NCI-H1048 (cell line): ENCODE results near the gene C1orf50.

Experiments used
- DNase-seq: peaks from one replicate; lab custom pipeline; 2025; lab: John Stamatoyannopoulos, UW

C1orf50 gene

GRCh38 chr1:42759114-42759513 lies 7.9 kb upstream of the C1orf50 start:
- DNase-seq = no peak

GRCh38 chr1:42761567-42761966 lies 5.5 kb upstream of the C1orf50 start:
- DNase-seq = no peak

GRCh38 chr1:42762269-42762668 lies 4.8 kb upstream of the C1orf50 start:
- DNase-seq = no peak

- DNase-seq = no peak
Measured at GRCh38 chr1:42765269-42765668, 1.8 kb upstream of the C1orf50 start.

DNA sequence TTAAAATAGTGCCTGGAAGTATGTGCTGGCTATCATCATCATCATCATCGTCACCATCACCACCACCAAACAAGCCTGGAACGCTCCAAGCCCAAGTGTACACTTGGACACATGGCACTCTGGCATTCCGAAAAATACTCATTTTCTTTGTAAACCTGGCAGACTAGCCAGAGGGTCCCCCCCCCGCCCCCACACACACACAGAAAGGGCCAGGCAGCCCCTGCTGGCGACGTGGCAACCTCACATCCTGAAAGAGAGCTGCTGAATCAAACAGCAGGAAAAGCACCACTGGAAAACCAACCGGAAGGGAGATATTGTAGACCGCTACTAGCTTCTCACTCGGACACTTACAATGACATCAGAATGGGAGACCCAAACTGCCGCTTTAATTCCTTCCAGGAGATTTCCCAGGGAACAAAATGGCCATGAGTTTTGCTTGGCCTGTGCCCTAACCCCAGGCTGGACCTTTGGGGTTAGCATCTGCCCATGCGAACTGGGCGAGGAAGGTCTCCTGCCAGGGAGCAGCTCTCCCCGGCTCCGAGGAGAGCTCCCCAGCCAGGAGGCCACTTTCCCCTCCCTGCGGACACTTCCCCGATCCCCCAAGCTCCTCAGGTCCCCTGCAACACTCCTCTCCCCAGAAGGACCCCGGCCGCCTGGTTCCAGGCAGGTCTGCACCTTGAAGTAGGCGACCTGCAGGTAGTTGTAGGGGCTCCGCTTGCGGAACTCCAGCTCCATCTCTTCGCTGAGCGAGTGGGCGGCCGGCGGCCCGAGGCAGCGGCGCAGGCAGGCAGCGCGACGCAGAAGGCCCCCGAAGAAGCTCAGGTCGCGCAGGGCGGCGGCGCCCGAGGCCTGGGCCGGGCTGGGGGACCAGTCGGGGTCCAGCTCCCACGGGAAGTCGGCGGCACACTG lies 963 bp upstream of the C1orf50 start:
- DNase-seq = no peak

DNA sequence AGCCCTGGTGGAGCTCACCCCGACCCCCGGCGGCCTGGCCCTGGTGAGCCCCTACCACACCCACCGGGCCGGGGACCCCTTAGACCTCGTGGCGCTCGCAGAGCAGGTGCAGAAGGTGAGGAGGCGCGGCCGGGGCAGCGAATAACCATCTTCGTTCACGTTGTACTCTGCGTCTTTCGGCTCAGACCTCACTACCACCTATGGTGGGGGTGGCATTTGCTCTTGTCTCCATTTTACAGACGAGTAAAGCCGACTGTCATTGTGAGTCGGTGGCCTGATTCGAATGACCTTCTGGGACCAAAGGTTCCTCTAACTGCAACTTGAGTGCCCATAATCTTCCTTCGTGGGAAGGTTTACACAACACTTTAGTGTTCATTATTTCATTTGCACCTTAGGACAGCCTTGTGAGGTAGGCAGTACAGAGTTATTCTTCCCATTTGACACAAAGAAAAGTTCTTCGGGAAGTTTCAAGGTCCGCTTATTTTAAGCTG lies 506 bp downstream of the C1orf50 start:
- no peak for DNase-seq

- DNase-seq = no peak
Measured at GRCh38 chr1:42768172-42768571, 1.1 kb downstream of the C1orf50 start.

GRCh38 chr1:42769811-42770210 lies 2.8 kb downstream of the C1orf50 start:
- DNase-seq = no peak

GRCh38 chr1:42773420-42773819 lies 6.4 kb downstream of the C1orf50 start:
- DNase-seq = no peak

GRCh38 chr1:42774928-42775526 lies 8.0 kb downstream of the C1orf50 start:
- no peak for DNase-seq

DNA sequence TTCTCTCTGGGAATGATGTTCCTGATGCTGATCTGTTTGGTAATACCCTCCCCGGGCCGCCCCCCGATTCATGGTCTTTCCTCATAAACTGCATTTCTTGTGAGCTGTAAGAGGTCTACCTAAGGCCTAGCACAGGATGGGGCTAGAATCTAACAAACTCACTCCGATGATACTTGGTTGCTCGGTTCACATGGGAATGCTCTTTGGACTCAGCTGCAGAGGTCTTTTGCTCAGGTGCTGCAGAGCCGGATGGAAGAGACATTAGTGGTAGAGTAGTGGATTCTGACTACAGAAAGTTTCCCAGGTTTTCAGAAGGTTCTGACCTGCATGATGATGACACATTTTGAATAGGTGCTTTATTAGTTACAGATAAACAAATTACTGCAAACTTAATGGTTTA lies 9.5 kb downstream of the C1orf50 start:
- no peak for DNase-seq

GRCh38 chr1:42777852-42778251 lies 10.8 kb downstream of the C1orf50 start:
- no peak for DNase-seq

GRCh38 chr1:42779725-42780124 lies 12.7 kb downstream of the C1orf50 start:
- DNase-seq = no peak

GRCh38 chr1:42780176-42780575 lies 13.1 kb downstream of the C1orf50 start:
- DNase-seq = no peak

DNA sequence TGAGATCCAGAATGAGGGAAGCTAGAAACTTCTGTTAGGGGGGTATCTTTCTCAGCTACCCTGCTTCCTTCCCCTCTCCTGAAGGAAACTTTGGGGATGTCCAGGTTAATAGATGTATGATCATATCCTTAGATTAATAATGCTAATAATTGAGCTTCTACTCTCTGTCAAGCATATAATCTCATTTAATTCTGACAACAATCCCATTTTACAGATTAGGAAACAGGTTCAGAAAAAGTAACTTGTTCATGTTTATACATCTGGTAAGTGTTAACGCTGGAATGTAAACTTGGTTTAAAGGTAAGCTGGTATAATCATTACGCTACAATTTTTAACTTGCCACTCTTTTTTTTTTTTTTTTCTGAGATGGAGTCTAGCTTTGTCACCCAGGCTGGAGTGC lies 16.0 kb downstream of the C1orf50 start:
- no peak for DNase-seq

DNA sequence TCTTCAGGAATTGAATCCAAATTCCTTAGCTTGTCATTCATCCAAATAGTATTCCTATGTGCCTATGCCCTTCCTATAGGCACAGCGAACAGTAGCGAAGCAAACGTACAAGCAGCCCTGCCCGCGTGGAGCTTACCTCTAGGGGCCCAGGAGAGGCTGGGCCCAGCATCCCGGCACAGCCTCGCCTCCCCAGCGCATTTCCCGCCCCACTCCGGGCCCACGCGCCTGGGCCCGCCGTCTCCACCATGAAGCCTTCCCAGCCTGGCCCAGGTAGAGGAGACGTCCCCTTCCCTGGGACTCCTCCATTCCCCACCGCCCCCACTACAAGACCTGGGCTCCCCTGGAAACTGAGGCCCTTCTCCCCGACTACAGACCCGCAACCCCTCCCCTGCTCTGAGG lies 17.5 kb downstream of the C1orf50 start:
- DNase-seq = no peak

DNA sequence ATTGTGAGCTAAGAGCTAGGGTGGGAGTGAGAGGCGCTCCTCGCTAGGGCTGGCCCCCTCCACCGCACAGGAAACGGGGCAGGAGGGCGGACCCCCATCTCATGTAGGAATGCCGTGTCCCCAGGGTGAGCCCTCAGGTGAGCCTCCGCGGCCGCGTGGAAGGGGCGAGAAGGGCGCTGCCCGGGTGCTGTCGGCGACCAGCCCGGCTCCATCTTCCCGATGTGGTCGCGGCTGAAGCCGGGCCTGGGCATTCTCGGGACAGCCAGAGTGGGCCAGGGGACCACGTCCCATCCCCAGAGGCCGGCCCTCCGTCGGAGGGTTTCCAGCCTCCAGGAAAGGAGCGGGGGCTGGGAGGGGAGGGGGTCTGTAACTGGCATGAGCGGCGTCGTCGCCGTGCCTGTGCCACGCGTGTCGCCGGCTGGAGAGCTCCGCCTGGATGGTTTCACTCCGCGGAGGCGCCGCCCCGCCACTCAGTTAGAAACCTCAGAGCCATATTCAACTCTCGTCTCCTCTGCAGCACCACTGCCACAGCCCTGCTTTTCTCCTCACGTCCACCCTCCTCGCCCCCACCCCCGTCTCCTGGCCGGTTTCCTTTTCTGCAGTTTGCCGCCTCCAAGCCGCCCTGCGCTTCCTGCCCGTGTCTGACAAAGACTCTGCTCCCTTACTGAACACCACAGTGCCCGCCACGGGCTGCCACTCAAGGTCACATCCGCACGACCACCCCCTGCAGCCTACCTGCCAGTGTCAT lies 18.1 kb downstream of the C1orf50 start, which contains the start of gene TMEM269:
Gene TMEM269 (plus strand): TSS at position 46 of the 748 bp plus-strand sequence. CDS start 4,903 bp downstream, outside the sequence.
- DNase-seq = no peak

DNA sequence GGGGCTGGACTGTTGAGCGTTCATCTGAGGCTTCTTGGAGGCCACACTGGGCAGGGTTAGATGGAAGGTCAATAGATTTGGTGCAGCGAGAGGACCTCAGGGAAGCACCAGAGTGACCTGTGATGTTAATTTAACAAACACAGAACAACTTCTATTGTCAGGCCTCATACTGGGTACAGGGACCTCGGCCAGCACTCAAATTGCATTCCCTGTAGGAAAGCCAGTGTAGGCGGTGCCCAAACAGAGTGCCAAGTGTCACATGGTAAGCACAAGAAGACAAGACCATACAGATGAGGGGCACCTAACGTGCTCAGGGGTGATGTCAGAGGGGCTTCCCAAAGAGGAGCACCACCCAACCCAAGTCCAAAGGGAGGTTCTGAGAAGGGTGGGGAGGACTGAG lies 19.0 kb downstream of the C1orf50 start:
- no peak for DNase-seq

DNA sequence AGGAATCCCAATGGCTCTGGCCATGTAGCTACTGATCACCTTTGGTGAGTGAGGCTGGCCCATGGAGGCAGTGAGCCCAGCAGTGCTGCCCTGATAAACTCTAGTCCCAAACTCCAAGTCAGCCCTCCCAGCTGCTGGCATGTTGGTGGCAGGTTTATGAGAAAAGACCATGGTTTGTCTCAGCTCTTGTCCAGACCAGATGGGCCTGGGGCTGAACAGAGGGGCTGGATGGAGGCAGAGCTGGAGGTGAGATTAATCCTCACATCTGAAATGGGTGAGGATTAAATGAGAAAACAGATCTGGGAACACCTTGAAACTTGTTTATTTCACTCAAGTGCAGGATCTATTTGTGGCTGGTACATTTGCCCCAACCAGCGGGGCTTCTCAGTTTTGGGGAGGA lies 21.0 kb downstream of the C1orf50 start:
- DNase-seq = no peak

DNA sequence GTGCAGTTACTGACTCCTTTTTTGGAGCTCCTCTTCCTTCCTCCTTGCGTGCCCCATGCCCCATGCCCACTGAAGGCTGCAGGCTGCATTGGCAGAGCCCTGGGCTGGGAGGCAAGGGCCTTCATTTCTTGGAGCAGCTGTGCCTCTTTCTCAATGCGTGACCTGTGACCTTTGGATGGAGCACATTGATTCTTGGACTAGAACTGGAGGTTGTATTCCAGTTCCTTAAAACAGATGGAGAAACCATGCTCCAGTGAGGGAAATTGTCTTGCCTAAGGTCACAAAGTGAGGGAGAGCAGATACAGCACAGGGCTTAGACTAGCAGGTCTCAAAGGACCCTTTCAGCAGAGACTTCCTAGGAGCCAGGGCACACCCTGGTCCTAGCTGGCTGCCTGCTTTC lies 26.8 kb downstream of the C1orf50 start:
- no peak for DNase-seq

DNA sequence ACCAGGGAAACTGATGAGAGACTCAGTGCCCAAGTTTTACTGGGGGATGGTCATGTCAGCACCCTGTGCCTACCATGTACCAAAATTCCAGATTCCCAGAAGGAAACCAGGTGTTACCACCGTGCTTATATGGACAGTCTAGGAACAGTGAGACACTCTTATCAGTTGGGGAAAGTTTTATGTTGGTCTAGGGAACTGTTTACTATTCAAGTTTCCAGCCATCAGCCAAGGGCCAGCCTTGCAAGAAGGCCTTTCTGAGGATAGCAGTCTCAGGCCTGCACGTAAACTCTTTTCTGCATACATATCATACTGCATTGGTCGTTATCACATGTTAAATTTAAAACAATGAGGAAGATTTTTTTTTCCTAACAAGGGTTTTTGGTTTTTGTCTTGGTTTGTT lies 30.4 kb downstream of the C1orf50 start:
- no peak for DNase-seq

GRCh38 chr1:42797979-42798378 lies 30.9 kb downstream of the C1orf50 start:
- no peak for DNase-seq
